SW480 (cell line): ENCODE measurements around the gene GZMB.
A peak's percentile ranks its signal among the peaks of the same experiment; 100 is the strongest.
"Not testable (repeated sequence)": the region's sequence is repeated elsewhere in the genome, so short reads cannot be mapped to it uniquely, and the experiment has no call there.

ENCODE experiments used
- DNase-seq: peaks from one replicate; pipeline ENCODE4 v3.0.0-alpha.2; 2016; ENCODE audit warnings: low spot score

Gene GZMB, protein sequence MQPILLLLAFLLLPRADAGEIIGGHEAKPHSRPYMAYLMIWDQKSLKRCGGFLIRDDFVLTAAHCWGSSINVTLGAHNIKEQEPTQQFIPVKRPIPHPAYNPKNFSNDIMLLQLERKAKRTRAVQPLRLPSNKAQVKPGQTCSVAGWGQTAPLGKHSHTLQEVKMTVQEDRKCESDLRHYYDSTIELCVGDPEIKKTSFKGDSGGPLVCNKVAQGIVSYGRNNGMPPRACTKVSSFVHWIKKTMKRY

DNA sequence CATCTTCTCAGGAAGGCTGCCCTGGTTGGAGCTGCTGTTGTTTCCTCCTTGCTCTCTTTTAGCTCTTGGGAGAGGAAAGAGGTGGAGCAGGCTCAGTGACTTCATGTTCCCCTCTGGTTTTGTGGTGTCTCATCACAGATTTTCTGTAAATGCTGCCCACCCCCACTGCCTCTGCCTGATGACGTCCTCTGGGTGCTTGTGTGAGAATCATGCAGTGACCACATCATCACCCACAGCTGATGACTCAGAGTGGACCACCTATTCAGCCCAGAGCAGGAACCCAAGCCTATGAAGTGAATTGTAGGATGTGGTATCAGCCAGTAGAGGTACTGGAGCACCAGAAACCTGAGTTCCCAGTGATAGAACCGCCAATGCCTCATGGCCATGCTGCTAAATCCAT is at the start of gene GZMB:
Gene GZMB, minus strand, starts transcription at position 33 of the 400 bp plus-strand sequence. Its CDS starts 30 bp downstream, at position 3.
- DNase-seq = peak; percentile 14

DNA sequence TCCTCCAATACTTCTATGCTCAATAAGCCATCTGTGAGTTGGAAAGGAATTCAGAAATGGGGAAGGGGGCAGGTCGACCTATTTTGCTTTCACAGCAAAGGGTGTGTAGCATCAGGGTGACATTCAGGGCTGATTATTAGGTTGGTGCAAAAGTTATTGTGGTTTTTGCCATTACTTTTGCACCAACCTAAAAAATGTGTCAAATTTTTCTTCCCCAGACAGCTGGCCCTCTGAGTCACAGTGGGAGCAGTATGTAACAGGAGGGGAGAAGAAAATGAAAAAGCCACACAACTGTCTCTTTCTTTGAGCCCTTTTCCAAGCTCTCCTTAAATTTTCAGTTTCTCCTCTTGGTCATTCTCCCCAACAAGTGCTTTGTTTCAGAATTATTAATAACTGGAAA is 47.1 kb upstream of the GZMB start:
- no peak for DNase-seq

GRCh38 chr14:24680516-24680915 is 46.5 kb upstream of the GZMB start:
- DNase-seq = no peak

DNA sequence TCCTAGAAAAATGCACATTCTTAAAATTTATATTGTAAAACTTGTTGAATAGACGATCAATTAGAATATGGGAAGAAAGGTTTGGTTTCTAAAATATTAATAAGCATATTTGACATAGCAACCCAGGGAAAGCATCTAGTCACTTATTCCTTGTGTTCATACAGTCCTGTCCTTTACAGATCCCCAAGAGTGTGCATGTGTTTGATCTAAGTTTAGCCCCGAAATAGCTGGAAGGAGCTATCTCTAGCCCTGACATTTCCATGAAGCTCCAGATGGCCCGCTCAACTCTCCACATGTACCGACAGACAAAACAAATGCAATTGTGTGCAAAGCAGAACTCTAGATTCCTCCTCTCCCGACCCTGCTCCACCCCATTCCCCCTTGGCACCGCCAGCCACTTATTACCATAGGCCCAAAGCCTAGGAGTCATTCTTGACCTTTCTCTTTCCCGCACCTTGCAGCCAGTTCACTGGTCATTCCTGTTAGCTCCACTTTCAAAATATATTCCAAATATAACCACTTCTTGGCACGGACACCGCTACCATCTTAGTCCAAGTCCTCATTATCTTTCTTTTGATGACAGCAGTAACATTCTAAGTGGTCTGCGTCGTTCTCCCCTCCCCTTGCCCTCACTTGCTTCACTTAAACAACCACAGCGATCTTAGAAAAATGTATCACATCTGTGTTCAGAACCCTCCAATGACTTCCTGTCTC is 45.4 kb upstream of the GZMB start:
- no peak for DNase-seq

GRCh38 chr14:24678801-24679247 is 44.8 kb upstream of the GZMB start:
- peak; percentile 80 for DNase-seq

- DNase-seq = no peak
Observed at GRCh38 chr14:24677956-24678355, 44.0 kb upstream of the GZMB start.

DNA sequence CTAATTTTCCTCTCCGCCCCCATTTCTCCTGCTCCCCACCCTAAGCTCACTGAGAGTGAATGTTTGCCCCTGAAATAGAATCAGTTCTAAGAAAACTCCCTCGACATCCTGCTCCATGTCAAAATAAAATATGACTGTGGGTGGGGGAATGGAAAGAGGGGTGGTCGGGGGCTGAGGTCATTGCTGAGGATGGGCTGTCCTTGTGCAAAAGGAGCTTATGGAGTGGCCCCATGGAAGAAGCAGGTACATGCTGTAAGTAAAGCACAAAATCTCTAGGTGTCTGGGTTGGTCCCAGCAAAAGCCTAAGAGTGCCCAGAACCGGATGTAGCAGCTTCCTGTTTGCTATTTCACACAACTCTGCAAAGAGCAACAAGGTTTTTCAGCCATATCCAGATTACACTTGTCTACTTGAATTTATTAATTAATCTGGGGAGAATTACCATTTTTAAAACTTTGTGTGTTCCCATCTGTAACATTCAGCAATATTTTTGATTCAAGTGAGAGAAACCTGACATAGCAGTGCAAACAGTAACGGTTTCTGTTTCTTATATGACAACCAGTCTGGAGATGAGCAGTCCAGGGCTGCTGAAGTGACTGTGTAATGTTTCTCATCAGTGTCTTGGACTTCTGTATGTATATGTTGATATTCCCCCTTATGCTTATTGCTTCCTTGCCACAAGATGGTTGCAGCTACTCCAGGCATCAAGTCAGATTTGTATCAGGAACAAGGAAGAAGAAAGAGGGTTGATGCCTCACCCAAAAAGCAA is 40.4 kb upstream of the GZMB start:
- peak; percentile 56 for DNase-seq

- DNase-seq = peak; percentile 94
Observed at GRCh38 chr14:24673534-24674203, 39.7 kb upstream of the GZMB start.

GRCh38 chr14:24673059-24673458 is 39.1 kb upstream of the GZMB start:
- DNase-seq = peak; percentile 48

GRCh38 chr14:24670594-24670993 is 36.6 kb upstream of the GZMB start:
- peak; percentile 18 for DNase-seq

GRCh38 chr14:24669651-24670050 is 35.7 kb upstream of the GZMB start:
- no peak for DNase-seq

GRCh38 chr14:24665440-24665991 is 31.5 kb upstream of the GZMB start:
- peak; percentile 69 for DNase-seq

DNA sequence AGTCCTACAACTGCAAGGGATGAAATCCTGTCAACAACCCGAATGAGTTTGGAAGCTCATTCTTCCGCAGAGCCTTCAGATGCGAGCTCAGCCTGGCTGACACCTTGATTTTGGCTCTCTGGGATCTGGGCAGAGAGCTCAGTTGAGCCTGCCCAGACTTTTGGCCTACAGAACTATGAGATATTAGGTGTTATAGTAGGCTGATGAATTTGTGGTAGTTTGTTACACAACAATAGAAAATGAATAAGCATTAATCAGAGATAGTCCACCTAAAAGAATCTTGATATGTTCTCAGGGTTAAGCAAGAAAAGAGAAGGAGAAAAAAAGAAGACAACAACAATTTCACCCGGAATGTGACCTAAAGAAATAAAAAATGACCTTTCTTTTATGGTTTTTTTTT is 30.4 kb upstream of the GZMB start:
- no peak for DNase-seq

DNA sequence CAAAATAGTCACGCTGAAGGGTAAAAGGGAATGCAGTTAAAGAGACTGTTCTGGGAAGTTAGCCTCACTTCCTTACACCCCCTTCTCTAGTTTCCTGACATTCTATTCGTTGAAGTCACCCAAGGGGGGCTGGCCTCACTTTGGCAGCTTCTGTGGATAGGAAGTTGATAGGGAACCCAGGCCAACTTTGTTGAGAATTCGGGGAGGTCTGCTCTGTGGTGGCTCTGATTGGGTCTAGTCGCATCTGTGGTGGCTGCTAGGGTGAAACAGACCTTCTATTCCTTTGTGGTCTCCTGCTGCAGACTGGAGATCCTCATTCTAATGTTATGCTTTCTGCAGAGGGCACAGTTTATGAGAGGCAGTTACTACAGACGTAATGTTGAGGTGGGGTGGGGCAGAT is 28.8 kb upstream of the GZMB start:
- no peak for DNase-seq

GRCh38 chr14:24659916-24660570 is 26.1 kb upstream of the GZMB start:
- peak; percentile 26 for DNase-seq

DNA sequence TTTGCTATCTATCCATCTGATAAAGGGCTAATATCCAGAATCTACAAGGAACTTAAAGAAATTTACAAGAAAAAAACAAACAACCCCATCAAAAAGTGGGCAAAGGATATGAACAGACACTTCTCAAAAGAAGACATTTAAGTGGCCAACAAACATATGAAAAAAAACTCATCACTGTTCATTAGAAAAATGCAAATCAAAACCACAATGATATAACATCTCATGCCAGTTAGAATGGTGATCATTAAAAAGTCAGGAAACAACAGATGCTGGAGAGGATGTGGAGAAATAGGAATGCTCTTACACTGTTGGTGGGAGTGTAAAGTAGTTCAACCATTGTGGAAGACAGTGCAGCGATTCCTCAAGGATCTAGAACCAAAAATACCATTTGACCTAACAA is 14.4 kb upstream of the GZMB start:
- DNase-seq = not testable (repeated sequence)

DNA sequence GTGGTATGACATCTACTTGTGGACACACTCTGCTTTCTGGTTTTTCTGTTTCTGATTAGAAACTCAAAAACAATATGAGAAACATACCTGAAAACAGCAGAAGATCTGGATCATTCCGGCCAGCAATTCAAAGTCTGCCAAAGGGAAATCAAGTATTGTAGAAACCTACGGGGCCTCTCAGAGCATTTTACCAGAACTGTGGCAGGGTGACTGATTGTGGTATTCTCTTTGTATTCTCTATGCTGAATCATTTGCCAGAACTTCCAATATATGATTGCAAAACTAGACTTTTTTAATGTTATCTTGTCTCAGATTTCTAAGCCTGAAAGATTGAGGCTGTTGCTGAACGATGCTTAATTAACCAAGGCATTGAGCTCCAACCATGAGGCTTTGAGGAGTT is 5.9 kb upstream of the GZMB start:
- no peak for DNase-seq

- DNase-seq = no peak
Observed at GRCh38 chr14:24639270-24639669, 5.3 kb upstream of the GZMB start.

DNA sequence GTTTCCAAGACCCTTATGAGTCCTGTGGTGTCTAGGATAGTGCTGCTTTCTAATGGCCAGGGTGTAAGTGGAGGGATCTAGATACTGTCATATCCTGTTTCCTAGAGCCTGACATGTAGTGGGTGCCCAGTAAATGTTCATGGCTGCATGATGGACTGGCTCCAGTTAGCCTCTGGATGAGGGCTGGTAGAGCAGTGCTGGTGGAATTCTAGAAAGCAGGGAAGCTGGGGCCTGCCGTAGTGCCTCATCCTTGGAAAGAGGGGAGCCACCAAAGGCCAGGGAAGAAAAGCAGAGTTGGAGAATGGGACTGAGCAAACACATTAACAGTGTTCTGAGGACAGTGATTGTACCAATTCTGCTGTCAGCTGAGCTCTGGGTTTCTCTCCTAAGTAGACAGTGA is 637 bp downstream of the GZMB start:
- no peak for DNase-seq

DNA sequence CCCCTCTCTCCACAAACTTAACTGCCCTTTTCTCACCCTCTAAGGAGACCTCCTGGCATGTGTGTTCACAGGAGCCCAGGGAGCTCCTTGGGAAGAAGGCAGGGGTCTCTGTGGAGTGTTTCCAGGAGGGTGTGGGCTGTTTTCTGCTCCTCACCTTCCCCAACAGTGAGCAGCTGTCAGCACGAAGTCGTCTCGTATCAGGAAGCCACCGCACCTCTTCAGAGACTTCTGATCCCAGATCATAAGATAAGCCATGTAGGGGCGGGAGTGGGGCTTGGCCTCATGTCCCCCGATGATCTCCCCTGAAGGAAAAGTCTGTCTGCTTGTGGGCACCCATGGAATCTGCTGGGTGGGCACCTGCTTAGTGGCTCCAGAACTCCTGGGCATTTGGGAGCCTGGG is 1.2 kb downstream of the GZMB start:
- DNase-seq = no peak

- no peak for DNase-seq
Observed at GRCh38 chr14:24632336-24632735, 1.7 kb downstream of the GZMB start.
